ENCODE measurements around the gene LAPTM4A.
"Not testable (repeated sequence)": the region's sequence is repeated elsewhere in the genome, so short reads cannot be mapped to it uniquely, and the experiment has no call there.

Gene LAPTM4A

DNA sequence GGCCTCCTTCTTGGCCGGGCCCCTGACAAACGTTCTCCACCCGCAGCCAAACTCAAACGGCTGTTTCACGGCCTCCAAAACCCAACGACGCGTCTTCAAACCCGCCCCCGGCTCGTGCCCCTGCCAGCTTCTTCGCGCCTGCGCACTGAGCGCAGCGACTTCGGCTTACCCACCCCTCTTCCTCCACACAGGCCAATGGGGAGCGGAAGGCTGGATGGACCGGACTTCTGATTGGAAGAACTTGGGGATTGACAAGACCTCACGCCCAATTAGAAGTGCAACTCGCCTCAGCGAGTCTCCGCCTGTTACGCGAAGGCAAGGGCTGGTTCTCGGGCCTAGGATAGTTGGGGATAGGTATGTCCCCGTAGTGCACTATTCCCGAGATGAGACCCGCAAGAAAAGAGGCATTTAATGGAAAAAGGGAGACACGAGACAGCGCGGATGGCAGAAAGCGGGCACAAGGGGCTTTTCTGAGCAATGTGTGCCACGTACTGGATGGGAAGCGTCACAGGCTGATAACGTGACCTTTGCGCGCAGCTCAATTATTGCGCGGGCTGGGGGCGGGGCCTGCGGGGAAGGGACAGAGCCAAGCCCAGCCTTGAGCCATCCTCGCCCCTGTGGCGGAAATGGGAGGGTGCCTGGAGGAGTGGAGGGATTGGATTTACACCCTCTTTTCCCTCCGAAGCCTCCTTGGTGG is at the start of gene LAPTM4A:
LAPTM4A (minus strand) TSS at position 97 of the 697 bp plus-strand sequence. CDS start 108 bp downstream, outside the sequence.
- DNase-seq, result peak; percentile 99

DNA sequence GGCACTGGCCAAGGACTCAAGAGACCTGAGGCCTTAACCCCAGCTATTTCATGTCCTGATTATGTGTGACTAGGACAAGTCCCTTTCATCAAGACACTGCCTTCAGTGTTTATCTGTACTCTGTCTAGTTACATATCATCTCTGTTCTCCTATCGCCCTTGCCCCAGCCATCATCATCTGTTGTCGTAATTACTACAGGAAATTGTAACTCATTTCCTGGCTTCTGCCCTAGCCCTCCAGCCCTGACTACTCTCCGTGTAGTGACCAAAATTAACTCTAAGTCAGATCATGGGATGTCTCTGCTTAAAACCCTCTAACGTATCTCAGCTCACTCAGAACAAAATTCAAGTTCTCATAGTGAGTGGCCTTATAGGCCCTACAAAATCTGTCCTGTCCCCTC is 49.3 kb upstream of the LAPTM4A start:
- no peak for DNase-seq

DNA sequence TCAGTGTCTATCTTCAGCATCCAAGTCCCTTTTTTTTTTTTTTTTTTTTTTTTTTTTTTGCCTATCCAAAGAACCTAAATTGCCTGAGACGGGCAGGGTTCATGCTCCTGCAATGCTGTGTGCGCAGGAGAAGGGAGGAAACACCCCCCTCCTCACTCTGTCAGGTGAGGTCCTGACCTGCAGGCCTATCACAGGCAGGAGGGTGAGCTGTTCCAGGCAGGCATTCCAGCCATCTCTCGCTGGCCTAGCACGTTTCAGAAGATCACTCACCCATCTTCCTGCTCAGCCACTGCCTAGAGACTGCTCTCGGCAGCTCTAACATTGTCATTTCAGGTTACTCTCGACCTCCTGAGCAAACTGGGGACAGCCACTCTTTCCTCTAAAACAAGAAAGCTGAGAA is 48.4 kb upstream of the LAPTM4A start:
- DNase-seq, result no peak

DNA sequence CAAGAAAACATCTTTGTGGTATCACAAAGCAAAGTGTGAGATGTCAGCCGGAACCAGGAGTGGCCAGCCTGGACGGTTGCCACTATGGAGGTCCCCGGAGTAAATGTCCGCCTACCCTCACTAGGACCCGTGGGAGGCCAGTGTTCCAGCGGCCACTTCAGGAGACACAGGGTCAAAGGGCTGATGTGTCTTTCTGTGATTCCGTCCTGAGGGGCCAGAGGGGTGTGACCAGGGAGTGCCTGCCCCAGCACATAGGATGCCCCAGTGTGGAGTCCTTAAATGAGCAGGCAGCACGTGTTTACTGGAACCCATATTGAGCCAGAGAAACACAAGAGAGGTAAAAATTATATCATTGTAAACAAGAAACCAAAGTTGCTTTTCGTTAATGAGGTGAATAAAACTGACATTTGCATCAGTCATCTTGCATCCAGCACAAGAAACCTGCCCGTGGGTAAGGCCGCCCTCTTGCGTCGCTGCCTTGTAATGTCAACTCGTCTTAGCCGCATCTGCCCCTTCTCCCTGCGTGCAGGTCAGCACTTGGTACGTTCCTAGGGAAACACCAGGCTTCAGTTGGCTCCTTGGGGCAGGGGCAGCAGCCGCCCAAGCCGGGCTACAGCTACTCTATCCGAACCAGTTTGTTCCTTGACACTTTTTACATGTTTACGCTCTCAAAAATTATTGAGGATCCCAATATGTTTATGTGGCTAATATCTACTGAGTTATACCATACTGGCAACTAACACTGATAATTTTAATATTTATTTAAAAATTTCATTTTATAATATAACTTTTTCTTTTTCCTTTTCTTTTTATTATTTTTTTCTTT is 46.7 kb upstream of the LAPTM4A start:
- peak; percentile 76 for DNase-seq

DNA sequence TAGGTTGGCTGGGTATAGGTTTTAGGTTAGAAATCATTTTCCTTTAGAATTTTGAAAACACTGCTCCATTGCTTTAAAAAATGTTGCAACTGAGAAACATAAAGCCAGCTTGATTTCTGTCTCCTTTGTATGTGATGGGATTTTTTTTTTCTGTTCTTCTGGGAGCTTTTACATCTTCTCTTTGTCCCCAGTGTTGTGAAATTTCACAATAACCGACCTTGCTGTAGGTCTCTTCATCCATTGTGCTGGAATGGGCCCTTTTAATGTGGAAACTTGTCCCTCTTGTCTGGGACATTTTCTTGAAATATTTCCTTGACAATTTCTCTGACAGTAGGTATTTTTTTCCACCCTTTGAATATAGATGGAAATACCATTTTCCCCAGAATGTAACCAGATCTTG is 44.0 kb upstream of the LAPTM4A start:
- no peak for DNase-seq

DNA sequence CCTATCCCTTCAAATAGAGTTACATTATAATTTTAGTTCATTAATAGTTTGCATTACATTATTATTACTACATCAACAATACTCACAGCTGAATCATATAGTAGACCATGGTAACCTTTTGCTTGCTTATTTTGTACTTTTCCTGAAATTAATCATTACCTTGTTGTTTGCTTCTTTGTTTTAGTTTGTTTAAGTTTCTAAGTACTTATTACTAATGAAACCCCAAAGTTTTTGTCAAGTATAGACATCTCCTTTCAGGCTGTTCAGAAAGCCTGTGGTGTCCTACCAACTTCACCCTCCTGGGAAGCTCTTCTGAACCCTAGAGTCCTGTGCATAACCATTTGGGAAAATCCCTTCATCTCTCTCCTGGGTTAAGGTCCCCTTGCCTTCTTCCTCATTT is 43.5 kb upstream of the LAPTM4A start:
- DNase-seq, result no peak

DNA sequence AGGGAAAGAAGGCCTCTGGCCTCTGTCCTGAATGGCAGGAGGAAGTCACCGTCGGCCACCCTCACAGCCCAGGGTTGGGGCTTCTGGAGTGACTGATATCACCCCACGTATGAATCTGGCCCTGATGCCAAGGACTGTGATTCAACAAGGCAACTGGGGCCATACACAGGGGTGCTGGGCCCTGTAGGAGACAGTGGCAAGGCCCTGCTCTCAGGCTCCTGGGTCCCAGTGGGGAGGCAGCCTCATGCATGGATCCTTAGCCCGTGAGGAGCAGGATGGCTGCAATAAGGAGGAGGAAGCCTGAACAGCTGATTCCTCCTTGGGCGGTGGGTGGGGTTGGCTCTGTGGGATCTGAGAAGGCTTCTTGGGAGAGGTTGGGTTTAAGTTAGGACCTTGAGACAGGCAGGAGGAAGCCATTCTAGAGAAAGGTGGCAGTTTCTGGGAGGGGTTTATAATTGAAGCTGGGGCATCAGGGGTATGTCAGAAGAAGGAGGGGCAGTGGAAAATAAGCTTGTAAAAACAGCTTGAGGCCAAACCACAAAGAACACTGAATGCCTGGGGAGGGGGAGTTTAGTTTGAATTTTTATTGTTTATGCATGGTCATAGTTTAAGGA is 42.8 kb upstream of the LAPTM4A start:
- no peak for DNase-seq

DNA sequence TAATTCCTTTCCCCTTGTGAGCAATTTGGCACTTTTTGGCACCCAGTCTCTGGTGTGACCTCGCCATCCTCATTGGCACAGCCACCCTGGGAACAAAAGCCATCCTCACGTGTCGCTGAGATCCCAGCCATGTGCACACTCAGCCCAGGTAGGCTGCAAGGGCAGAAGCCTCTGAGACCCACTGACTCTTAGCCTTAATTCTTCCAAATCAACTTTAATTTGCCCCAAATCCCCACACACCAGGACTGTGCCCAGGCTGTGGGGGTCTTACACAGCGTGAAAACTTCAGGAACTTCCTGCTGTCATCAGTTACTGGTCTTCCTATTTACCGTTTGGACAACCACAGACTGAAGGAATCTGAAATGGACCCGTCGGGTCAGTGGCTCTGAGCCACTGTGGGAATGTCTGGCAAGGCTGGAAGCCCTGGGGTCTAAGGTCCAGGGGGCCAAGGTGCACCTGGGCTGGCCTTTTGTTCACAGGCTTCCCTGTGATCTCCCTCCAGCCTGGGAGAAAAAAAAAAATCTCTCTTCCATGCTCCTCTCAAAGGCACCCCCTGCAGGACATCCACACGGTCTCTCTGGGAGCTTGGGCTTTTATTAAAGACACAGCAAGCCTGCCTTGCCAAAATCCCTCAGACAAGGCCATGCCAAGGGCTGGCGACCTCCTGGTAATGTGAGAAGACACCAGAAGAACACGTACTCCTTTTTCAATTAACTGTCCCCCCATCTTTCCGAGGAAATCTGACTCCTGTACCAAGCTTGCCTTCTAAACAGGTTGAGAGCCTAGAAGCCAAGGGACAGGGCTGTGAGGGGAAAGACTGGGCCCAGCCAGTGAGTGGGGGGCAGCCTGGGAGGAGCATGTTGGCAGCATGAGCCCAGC is 42.1 kb upstream of the LAPTM4A start:
- peak; percentile 72 for DNase-seq

DNA sequence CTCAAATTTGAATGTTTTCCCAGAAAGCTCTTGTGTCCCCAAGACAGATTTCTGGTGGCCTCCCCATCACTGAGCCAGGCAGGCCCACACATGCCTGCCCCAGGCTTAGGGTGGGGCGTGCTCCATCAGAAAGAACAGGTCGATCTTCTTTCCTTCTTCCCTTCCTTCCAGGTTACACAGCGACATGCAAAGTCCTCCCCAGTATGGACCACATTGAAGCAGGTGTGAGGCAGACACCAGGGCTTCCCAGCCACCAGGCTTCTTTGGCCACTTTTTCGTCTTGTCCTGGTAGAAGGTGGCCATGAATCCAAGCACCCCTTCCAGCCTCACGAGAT is 41.4 kb upstream of the LAPTM4A start:
- no peak for DNase-seq

DNA sequence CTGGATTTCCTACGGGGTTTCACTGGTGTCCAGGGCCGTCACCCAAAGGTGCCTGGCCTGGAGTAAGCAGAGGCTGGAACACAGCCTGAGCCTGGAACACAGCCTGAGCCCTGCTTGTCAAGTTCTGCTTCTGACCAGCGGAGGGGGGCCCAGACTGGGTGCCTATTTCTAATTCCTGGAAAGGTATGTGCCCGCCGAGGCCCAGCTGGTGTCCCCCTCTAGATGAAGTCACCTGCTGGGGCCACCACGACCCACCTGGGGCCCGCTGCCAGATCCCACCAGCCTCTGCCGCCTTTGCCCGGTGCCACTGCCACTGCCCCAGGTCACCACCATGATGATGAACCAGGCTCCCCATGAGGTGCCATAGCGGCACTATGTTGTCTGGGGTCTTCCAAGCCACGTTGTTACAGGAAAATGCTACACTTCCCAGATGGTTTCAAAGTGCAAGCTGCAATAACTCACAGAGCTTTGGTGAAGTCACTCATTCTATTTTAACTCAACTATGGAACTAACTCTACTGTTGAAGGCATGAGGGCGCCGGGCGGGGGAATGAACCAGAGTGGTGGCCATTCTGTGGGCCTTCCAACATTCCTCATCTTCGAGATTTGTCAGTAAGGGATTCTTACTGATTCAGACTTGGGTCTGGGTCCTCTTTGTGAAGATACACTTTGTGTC is 40.9 kb upstream of the LAPTM4A start:
- no peak for DNase-seq

DNA sequence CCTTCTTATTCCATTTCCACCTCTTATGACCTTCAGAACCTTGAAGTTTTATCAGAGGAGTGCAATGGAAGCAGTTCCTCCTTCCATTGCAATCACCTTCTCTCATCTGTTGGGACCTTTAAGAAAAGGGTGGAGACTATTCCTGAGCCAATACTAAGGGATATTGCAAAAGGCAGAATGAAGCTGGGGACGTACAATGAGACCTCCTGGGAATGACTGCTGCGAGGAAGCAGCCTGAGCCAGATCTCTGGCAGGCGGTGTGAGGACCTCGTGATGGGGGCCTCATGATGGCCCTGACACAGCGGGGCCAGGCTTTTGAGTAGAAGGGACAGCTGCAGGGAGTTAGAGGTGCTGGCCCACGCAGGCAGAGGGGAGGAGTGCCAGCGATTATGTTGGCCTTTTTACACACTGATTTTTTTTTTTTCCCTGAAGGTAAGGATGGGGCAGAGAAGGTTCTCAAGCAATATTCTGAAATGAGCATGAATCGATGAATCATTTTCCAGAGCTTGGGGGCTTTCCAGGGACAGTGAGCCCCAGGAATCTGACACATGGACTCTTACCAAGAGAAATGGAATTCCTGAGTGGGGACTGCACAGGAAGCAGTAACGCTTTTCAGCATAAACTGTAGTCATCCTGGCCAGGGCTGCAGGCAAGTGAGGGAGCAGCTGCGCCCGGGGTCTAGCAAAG is 40.0 kb upstream of the LAPTM4A start:
- DNase-seq, result no peak

DNA sequence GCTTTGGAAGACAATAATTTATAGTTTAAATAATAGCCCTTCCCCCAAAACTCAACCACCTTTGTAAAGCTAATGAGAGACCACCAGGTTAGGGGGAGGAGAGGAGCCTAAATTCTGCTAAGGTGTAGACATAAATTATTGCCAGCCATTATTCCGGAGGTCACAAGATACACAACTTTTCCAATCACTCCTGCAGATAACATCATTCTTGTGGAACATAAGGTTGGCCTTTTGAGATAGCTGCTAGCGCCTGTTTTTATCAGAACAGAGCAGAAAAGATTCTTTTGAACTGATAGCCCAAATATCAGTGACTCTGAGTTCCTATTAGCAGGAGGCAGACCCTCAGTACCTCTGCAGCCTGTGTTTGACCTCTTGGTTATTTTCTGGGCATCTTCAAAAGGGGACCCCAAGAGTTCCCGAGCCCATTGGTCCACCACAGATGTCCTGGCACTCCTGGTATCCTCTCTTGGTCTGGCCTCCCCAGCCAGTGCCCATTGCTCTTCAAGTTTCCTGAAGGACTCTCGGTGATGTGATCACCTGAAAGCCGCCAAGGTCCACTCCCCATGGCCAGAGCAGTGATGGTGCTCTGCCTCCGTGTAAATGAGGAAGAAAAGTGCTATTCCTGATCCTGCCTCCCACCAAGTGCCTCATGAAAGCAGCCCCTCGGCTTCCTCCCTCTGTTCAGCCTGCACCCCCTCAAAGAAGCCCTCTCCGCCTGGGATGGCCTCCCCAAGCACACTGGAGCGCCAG is 38.5 kb upstream of the LAPTM4A start:
- DNase-seq, result no peak

DNA sequence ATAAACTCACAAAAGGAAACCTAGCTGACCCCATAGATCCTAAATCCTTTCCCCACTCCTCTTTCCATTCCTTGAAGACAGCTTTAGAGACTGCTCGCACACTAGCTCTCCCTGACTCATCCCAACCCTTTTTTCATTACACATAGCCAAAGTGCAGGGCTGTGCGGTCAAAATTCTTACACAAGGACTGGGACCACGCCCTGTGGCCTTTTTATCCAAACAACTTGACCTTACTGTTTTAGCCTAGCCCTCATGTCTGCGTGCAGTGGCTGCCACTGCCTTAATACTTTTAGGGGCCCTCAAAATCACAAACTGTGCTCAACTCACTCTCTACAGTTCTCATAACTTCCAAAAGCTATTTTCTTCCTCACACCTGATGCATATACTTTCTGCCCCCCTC is 34.5 kb upstream of the LAPTM4A start:
- DNase-seq, result not testable (repeated sequence)

DNA sequence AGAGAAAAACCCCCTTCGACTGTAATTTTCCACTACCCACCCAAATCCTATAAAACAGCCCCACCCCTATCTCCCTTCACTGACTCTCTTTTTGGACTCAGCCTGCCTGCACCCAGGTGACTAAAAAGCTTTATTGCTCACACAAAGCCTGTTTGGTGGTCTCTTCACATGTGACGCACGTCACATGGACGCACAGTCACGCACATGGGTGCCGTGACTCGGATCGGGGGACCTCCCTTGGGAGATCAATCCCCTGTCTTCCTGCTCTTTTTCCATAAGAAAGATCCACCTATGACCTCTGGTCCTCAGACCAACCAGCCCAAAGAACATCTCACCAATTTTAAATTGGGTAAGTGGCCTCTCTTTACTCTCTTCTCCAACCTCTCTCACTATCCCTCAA is 31.4 kb upstream of the LAPTM4A start:
- DNase-seq, result not testable (repeated sequence)

DNA sequence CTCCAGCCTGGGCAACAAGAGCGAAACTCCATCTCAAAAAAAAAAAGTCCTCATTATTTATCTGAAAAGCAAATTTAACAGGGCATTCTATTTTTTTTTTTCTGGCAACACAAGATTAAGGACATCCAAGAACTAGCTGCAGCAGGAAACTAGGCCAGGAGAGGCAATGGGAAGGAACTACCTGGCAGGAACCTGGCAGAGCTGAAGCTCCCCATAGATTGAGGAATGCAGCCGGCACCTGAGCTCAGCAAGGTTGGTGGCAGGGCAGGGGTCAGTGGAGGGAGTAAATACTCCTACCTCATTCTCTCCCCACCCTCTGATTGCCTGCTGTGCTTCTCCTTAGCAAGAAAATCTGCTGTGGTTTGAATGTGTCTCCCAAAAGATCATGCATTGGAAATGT is 30.4 kb upstream of the LAPTM4A start:
- DNase-seq, result no peak

DNA sequence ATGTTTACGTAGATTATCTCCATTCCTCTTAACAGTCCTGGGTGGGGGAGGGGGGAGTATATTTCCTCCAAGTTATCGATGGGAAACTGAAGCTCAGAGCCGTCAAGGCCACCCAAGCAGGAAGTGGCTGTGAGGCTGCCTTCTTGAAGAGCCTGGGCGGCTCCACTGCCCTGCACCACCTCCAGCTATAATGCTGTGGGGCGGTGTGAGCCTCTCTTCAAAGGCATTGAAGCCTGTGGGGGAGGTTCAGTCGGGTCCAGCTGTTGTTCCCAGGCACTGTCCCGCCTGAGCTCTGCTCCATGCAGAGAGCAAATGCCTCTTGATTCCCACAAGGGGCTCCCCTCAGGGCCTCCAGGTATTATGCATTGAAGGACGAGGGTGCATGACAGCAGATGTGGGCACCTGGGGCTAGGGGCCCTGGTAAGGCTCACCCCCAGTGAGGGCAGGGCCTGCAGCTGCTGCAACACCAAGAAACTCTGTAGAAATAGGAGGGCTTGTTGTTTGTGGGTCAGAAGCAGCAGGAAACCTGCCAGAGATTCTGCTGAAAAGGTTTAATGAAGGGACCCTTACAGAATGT is 29.5 kb upstream of the LAPTM4A start:
- DNase-seq, result no peak

DNA sequence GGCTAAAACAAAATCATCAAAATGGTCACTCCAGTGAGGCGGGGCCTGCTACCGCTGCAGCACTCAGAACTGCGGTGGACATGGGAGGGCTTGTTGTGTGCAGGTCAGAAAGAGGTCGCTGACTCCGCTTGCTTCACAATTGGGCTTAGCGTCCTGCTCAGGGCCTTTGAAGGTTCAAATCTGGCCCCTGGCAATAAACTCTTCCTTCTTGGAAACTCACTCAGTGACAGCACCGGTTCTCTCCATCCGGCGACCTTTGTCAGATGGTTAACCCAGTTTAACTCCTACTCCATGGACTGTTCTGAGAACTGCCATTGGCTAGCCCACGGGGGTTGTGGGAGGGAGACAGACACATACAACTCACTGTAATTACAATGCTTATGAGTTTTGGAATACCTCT is 29.0 kb upstream of the LAPTM4A start:
- DNase-seq, result no peak

DNA sequence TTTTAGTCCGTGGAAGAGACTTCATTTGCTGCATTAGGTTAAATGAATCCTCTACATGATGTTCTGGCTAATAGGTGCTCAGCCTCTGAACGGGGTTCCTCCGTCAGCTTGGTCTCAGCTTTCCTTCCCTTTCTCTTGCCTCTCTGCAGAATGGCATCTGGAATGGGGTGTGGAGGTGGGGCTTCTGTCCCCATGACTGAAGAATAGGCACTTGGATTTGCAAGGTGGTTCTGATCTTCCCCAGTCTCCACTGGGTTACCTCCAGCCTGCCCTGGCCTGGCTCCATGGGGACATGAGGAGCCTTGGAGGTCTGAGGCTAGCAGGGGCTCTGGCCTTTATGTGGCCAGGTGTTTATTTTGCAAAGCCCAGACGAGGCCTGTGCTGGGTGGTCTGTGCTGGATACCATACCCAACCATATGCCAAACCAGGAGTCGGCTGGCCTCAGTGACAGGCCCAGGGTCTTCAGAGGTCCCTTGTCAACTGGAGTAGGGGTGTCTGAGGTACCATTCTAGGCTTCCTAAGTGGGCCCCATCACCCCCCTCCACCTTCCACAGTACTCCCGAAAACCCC is 28.2 kb upstream of the LAPTM4A start:
- no peak for DNase-seq

DNA sequence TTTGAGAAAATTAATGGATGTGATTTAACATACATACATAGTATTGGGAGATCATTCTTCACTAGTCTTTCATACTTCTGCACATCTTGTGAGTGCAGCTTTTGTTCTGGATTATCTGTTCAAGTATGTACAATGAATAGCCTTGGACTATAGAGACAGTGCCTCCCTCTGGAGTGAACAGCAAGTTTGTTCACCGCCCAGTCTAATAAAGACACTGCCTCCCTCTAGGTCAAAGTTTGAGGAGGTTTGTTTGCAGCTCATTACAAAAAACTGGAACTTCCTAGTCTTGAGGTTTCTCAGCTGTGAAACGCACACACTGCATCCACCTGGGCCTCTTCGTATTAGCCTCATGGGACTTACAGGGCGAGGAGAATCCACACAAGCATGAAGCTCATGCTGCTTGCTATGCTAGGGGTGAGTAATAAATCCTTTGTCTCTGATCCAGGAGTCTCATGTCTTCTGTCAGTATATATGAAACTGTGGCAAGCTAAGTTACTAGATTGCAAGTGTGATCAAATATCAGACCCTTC is 26.0 kb upstream of the LAPTM4A start:
- DNase-seq, result no peak

DNA sequence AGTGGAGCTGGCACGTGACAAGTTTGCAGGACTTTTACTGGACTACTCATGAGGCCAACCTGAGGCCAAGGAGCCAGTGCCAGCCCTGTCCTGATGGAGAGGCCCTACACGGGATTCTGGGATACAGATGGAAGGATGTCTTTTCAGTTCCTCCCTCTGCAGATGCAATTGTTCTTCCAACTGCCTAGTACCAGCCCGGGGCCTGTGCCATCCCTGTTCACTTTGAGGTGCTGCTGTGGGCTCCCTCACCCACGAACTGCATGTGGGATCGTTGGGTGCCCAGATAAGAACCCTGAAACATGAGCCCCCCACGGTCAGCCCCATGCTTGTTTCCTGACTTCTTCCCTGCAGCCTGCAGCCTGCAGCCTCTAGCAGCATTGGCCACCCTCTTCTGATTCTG is 25.3 kb upstream of the LAPTM4A start:
- DNase-seq, result no peak
